ENCODE results near the gene TSPAN6. TPM values are rescaled to one million over a fixed set of nuclear protein-coding genes. Genes with fewer than 3 reads are reported as not detected.

Gene TSPAN6
- total RNA-seq, 5 donors from 2014 or later (not counting 1 experiment from before 2014, with no cell fraction given): 0.91 to 2.1 (median 1.6) TPM

DNA sequence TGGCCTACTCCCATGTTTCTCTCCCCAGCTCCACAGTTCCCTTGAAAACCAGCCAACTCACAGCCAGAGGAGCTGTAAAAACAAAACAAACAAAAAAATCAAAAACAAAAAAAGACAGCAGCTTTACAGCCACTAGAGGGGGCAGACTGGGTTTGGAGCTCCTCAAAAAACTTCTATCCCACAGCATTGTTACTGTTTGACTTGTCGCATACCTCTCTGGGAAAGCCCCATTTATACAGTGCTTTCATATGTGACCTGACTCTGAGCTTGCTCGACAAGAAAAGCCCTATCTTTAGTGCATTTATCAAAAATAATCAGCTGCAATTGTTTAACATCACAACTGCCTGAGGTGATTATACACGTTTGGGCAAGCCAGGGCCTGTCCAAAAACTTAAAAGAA is 21.6 kb downstream of the TSPAN6 start:
- Mint-ChIP-seq H3K4me3 (no peak overlapping the region), H3K4me1 (no peaks in the 10 kb centered on the region), H3K27me3 (peaks cover 8 to 48% of the 10 kb centered on the region in 2 donors), H3K9me3 (no peaks in the 10 kb centered on the region), H3K27ac (no peak overlapping the region), H3K36me3 (no peaks in the 10 kb centered on the region)
- DNase-seq (peak in 1 of 35 experiments; percentile 18), ATAC-seq (replicated peaks in 1 of 4) (peak in 1 of 4 experiments; percentile 63)
- H3K27me3 ChIP-seq (replicated peaks in 1 of 2; ENCODE audit: control insufficient read depth in 2 of 2, extremely low read depth in 1 of 2, insufficient read depth in 2 of 2, low read length in 1 of 2): no peaks in the 10 kb centered on the region
- no CpG with 5 or more reads among the region's 3 CpGs for WGBS (ENCODE audit: insufficient coverage)
- H3K27ac ChIP-seq (ENCODE audit: low read length): no peak overlapping the region
- ChIA-PET CTCF (interaction anchor here (0.6 to 1.3 kb wide), 2 partner anchors 12 to 40 kb away, joined by 3 read pairs; no protein-coding TSS in a partner anchor), POLR2A (no interaction called here)
- H3K4me1 ChIP-seq (ENCODE audit: control insufficient read depth in 1 of 2, extremely low read depth in 1 of 2, insufficient read depth in 2 of 2, low read length in 2 of 2): no peaks in the 10 kb centered on the region
- H3K36me3 ChIP-seq (ENCODE audit: control insufficient read depth in 2 of 2, extremely low read depth in 1 of 2, insufficient read depth in 1 of 2, low read length in 1 of 2): no peaks in the 10 kb centered on the region
- no peaks in the 10 kb centered on the region for H3K9me3 ChIP-seq
- no peak overlapping the region for H3K4me3 ChIP-seq (ENCODE audit: control insufficient read depth in 1 of 2, extremely low read depth in 1 of 2, low read length in 1 of 2)

GRCh38 chrX:100611951-100612350 is 24.7 kb downstream of the TSPAN6 start:
- no peaks in the 10 kb centered on the region for H3K36me3 ChIP-seq (ENCODE audit: control insufficient read depth in 2 of 2, extremely low read depth in 1 of 2, insufficient read depth in 1 of 2, low read length in 1 of 2)
- no peak overlapping the region for H3K27ac ChIP-seq (ENCODE audit: low read length)
- no peak for DNase-seq
- ChIA-PET POLR2A (no interaction called here), CTCF (no interaction called here)
- no CpG with 5 or more reads among the region's 5 CpGs for WGBS (ENCODE audit: insufficient coverage)
- Mint-ChIP-seq H3K4me3 (no peak overlapping the region), H3K27ac (no peak overlapping the region), H3K9me3 (no peaks in the 10 kb centered on the region), H3K27me3 (peaks cover 3 to 46% of the 10 kb centered on the region in 2 donors), H3K4me1 (peaks cover 0 to 3% (median 2%) of the 10 kb centered on the region in 3 donors), H3K36me3 (no peaks in the 10 kb centered on the region)
- no peaks in the 10 kb centered on the region for H3K4me1 ChIP-seq (ENCODE audit: control insufficient read depth in 1 of 2, extremely low read depth in 1 of 2, insufficient read depth in 2 of 2, low read length in 2 of 2)
- no peaks in the 10 kb centered on the region for H3K9me3 ChIP-seq
- no peak overlapping the region for H3K4me3 ChIP-seq (ENCODE audit: control insufficient read depth in 1 of 2, extremely low read depth in 1 of 2, low read length in 1 of 2)
- no peaks in the 10 kb centered on the region for H3K27me3 ChIP-seq (replicated peaks in 1 of 2; ENCODE audit: control insufficient read depth in 2 of 2, extremely low read depth in 1 of 2, insufficient read depth in 2 of 2, low read length in 1 of 2)
- no peak for ATAC-seq (replicated peaks in 1 of 4)

GRCh38 chrX:100609591-100609990 is 27.0 kb downstream of the TSPAN6 start:
- H3K4me3 ChIP-seq (ENCODE audit: control insufficient read depth in 1 of 2, extremely low read depth in 1 of 2, low read length in 1 of 2): no peak overlapping the region
- H3K36me3 ChIP-seq (ENCODE audit: control insufficient read depth in 2 of 2, extremely low read depth in 1 of 2, insufficient read depth in 1 of 2, low read length in 1 of 2): no peaks in the 10 kb centered on the region
- Mint-ChIP-seq H3K27ac (no peak overlapping the region), H3K4me1 (peaks cover 0 to 10% (median 8%) of the 10 kb centered on the region in 3 donors), H3K36me3 (no peaks in the 10 kb centered on the region), H3K27me3 (peaks cover 3 to 45% of the 10 kb centered on the region in 2 donors), H3K9me3 (no peaks in the 10 kb centered on the region), H3K4me3 (no peak overlapping the region)
- H3K9me3 ChIP-seq: no peaks in the 10 kb centered on the region
- no peaks in the 10 kb centered on the region for H3K4me1 ChIP-seq (ENCODE audit: control insufficient read depth in 1 of 2, extremely low read depth in 1 of 2, insufficient read depth in 2 of 2, low read length in 2 of 2)
- no peaks in the 10 kb centered on the region for H3K27me3 ChIP-seq (replicated peaks in 1 of 2; ENCODE audit: control insufficient read depth in 2 of 2, extremely low read depth in 1 of 2, insufficient read depth in 2 of 2, low read length in 1 of 2)
- DNase-seq (no peak), ATAC-seq (replicated peaks in 1 of 4) (no peak)
- no peak overlapping the region for H3K27ac ChIP-seq (ENCODE audit: low read length)
- WGBS (ENCODE audit: insufficient coverage): no CpG with 5 or more reads among the region's 1 CpG
- CTCF ChIA-PET: interaction anchor here in 1 of 2 donors (0.7 kb wide), 1 partner anchor 28 kb away, joined by 3 read pairs; no protein-coding TSS in a partner anchor
- POLR2A ChIA-PET: no interaction called here

DNA sequence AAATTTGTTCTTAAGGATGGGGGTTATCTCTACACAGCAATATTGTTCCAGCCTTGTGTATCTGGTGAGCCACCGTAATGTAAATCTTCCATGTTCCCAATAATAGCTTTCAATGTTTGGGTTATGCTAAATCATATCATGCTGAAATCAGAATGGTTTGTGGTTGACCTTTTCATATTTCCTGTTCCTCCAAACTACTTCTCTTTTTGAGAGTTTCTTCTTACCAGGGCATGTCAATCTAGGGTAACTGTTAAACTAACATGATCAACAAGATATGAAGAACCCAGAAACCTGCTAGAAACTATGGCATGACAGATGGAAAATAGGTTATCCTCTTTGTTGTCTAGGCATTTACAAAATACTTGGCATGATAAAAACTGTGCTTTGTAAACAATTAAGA is 29.9 kb downstream of the TSPAN6 start:
- ChIA-PET POLR2A (no interaction called here), CTCF (no interaction called here)
- no peak for ATAC-seq (replicated peaks in 1 of 4)
- no CpG with 5 or more reads among the region's 1 CpG for WGBS (ENCODE audit: insufficient coverage)
- no peaks in the 10 kb centered on the region for H3K9me3 ChIP-seq
- peaks cover 0 to 10% (median 8%) of the 10 kb centered on the region in 3 donors for H3K4me1 Mint-ChIP-seq
- no peak overlapping the region for H3K27ac Mint-ChIP-seq
- H3K27me3 ChIP-seq (replicated peaks in 1 of 2; ENCODE audit: control insufficient read depth in 2 of 2, extremely low read depth in 1 of 2, insufficient read depth in 2 of 2, low read length in 1 of 2): no peaks in the 10 kb centered on the region
- H3K36me3 Mint-ChIP-seq: no peaks in the 10 kb centered on the region
- peaks cover under 1 to 29% of the 10 kb centered on the region in 2 donors for H3K27me3 Mint-ChIP-seq
- DNase-seq: no peak
- no peaks in the 10 kb centered on the region for H3K9me3 Mint-ChIP-seq
- no peak overlapping the region for H3K27ac ChIP-seq (ENCODE audit: low read length)
- no peaks in the 10 kb centered on the region for H3K4me1 ChIP-seq (ENCODE audit: control insufficient read depth in 1 of 2, extremely low read depth in 1 of 2, insufficient read depth in 2 of 2, low read length in 2 of 2)
- H3K4me3 Mint-ChIP-seq: no peak overlapping the region
- H3K4me3 ChIP-seq (ENCODE audit: control insufficient read depth in 1 of 2, extremely low read depth in 1 of 2, low read length in 1 of 2): no peak overlapping the region
- no peaks in the 10 kb centered on the region for H3K36me3 ChIP-seq (ENCODE audit: control insufficient read depth in 2 of 2, extremely low read depth in 1 of 2, insufficient read depth in 1 of 2, low read length in 1 of 2)

DNA sequence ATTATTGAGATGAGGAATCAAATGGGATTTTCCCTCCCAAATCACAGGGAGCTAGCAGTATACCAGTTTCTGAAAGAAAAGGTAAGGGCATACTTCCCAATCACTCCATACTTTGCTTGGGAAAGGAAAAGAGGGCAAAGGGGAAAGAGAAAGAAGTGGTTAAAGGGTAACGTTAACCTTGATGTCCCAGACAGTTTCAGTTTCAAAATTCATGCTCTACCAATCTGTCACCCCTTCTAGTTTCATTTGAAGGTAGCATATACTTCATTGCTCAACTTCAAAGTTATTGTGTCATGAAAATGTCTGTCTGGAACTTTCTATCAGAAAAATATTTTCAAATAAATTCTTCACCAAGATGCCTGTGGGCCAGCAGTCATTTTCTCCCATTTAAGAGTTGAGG is 35.8 kb downstream of the TSPAN6 start:
- Histone ChIP-seq H3K4me3 (ENCODE audit: control insufficient read depth in 1 of 2, extremely low read depth in 1 of 2, low read length in 1 of 2) (no peak overlapping the region), H3K4me1 (ENCODE audit: control insufficient read depth in 1 of 2, extremely low read depth in 1 of 2, insufficient read depth in 2 of 2, low read length in 2 of 2) (no peaks in the 10 kb centered on the region), H3K36me3 (ENCODE audit: control insufficient read depth in 2 of 2, extremely low read depth in 1 of 2, insufficient read depth in 1 of 2, low read length in 1 of 2) (no peaks in the 10 kb centered on the region), H3K27ac (ENCODE audit: low read length) (no peak overlapping the region), H3K27me3 (replicated peaks in 1 of 2; ENCODE audit: control insufficient read depth in 2 of 2, extremely low read depth in 1 of 2, insufficient read depth in 2 of 2, low read length in 1 of 2) (no peaks in the 10 kb centered on the region), H3K9me3 (no peaks in the 10 kb centered on the region)
- ATAC-seq (replicated peaks in 1 of 4) (no peak), DNase-seq (no peak)
- Mint-ChIP-seq H3K27me3 (peaks cover 0 to 11% of the 10 kb centered on the region in 2 donors), H3K9me3 (no peaks in the 10 kb centered on the region), H3K4me1 (peaks cover 5 to 8% (median 5%) of the 10 kb centered on the region in 3 donors), H3K27ac (no peak overlapping the region), H3K36me3 (no peaks in the 10 kb centered on the region), H3K4me3 (no peak overlapping the region)
- ChIA-PET CTCF (no interaction called here), POLR2A (no interaction called here)
- WGBS (ENCODE audit: insufficient coverage): no CpG with 5 or more reads among the region's 1 CpG

DNA sequence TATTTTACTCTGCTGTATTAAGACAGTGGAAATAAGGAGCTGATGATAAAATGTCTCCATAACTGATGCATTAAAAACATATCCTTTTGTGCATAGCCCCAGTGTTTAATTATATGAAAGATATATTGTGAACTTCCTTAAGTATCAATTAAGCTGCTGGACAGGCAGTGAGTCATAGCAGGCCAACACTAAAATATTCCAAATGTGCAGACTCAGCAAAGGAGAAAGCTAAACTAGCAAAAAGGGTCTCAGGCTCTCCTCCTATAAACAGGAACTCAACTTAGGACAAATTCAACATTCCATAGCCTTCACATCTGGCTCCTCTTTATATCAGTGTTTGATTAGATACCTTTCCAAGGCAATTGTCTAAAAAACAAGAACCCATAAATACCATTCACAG is 36.3 kb downstream of the TSPAN6 start:
- no peak overlapping the region for H3K27ac Mint-ChIP-seq
- H3K27ac ChIP-seq (ENCODE audit: low read length): no peak overlapping the region
- ChIA-PET POLR2A (no interaction called here), CTCF (no interaction called here)
- no peak overlapping the region for H3K4me3 Mint-ChIP-seq
- ATAC-seq (replicated peaks in 1 of 4): no peak
- no peaks in the 10 kb centered on the region for H3K9me3 Mint-ChIP-seq
- H3K36me3 ChIP-seq (ENCODE audit: control insufficient read depth in 2 of 2, extremely low read depth in 1 of 2, insufficient read depth in 1 of 2, low read length in 1 of 2): no peaks in the 10 kb centered on the region
- H3K9me3 ChIP-seq: no peaks in the 10 kb centered on the region
- peaks cover 4 to 15% of the 10 kb centered on the region in 2 donors for H3K27me3 Mint-ChIP-seq
- DNase-seq: no peak
- H3K4me3 ChIP-seq (ENCODE audit: control insufficient read depth in 1 of 2, extremely low read depth in 1 of 2, low read length in 1 of 2): no peak overlapping the region
- H3K4me1 Mint-ChIP-seq: peaks cover 5 to 8% (median 5%) of the 10 kb centered on the region in 3 donors
- no peaks in the 10 kb centered on the region for H3K27me3 ChIP-seq (replicated peaks in 1 of 2; ENCODE audit: control insufficient read depth in 2 of 2, extremely low read depth in 1 of 2, insufficient read depth in 2 of 2, low read length in 1 of 2)
- H3K4me1 ChIP-seq (ENCODE audit: control insufficient read depth in 1 of 2, extremely low read depth in 1 of 2, insufficient read depth in 2 of 2, low read length in 2 of 2): no peaks in the 10 kb centered on the region
- H3K36me3 Mint-ChIP-seq: no peaks in the 10 kb centered on the region

DNA sequence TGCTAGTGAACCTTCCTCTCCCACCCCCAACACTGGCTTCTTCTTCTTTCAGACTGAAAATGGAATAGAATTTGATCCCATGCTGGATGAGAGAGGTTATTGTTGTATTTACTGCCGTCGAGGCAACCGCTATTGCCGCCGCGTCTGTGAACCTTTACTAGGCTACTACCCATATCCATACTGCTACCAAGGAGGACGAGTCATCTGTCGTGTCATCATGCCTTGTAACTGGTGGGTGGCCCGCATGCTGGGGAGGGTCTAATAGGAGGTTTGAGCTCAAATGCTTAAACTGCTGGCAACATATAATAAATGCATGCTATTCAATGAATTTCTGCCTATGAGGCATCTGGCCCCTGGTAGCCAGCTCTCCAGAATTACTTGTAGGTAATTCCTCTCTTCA is 37.1 kb downstream of the TSPAN6 start:
- Mint-ChIP-seq H3K4me3 (no peak overlapping the region), H3K27me3 (peaks cover 5 to 14% of the 10 kb centered on the region in 2 donors), H3K36me3 (no peaks in the 10 kb centered on the region), H3K27ac (no peak overlapping the region), H3K9me3 (no peaks in the 10 kb centered on the region), H3K4me1 (peaks cover 5 to 8% (median 5%) of the 10 kb centered on the region in 3 donors)
- no peaks in the 10 kb centered on the region for H3K36me3 ChIP-seq (ENCODE audit: control insufficient read depth in 2 of 2, extremely low read depth in 1 of 2, insufficient read depth in 1 of 2, low read length in 1 of 2)
- DNase-seq (no peak), ATAC-seq (replicated peaks in 1 of 4) (no peak)
- H3K9me3 ChIP-seq: no peaks in the 10 kb centered on the region
- POLR2A ChIA-PET: interaction anchor here in 1 of 2 donors (1.4 kb wide), 1 partner anchor 10 kb away, joined by 4 read pairs; no protein-coding TSS in a partner anchor
- no CpG with 5 or more reads among the region's 9 CpGs for WGBS (ENCODE audit: insufficient coverage)
- H3K27ac ChIP-seq (ENCODE audit: low read length): no peak overlapping the region
- H3K4me1 ChIP-seq (ENCODE audit: control insufficient read depth in 1 of 2, extremely low read depth in 1 of 2, insufficient read depth in 2 of 2, low read length in 2 of 2): no peaks in the 10 kb centered on the region
- CTCF ChIA-PET: no interaction called here
- H3K27me3 ChIP-seq (replicated peaks in 1 of 2; ENCODE audit: control insufficient read depth in 2 of 2, extremely low read depth in 1 of 2, insufficient read depth in 2 of 2, low read length in 1 of 2): no peaks in the 10 kb centered on the region
- no peak overlapping the region for H3K4me3 ChIP-seq (ENCODE audit: control insufficient read depth in 1 of 2, extremely low read depth in 1 of 2, low read length in 1 of 2)

All from T-cell (primary cell).